HCT116 (cell line): ENCODE results near the gene NBPF8.
"Not testable (repeated sequence)": the region's sequence is repeated elsewhere in the genome, so short reads cannot be mapped to it uniquely, and the experiment has no call there.

Source experiments
- CEBPB ChIP-seq: IDR thresholded peaks from 2 replicates; pipeline ENCODE4 v1.6.1; 2012; ENCODE audit warnings: low read depth
- EZH2 ChIP-seq: fragments of 200-600 bp; sonication (generic); IDR thresholded peaks from 2 replicates; pipeline ENCODE4 v1.6.1; 2017; ENCODE audit warnings: antibody characterized with exemption, mixed run types
- FOSL1 ChIP-seq: IDR thresholded peaks from 2 replicates; pipeline ENCODE4 v1.6.1; 2012; ENCODE audit warnings: low read depth
- POLR2AphosphoS5 ChIP-seq: IDR thresholded peaks from 2 replicates; pipeline ENCODE4 v1.6.1; 2011; ENCODE audit warnings: mild to moderate bottlenecking, low read depth, low read length, moderate library complexity
- RAD21 ChIP-seq: IDR thresholded peaks from 2 replicates; pipeline ENCODE4 v1.6.1; 2012; ENCODE audit warnings: low read depth, mild to moderate bottlenecking
- SIN3A ChIP-seq: IDR thresholded peaks from 2 replicates; pipeline ENCODE4 v1.6.1; 2012; ENCODE audit warnings: low read depth
- SP1 ChIP-seq: IDR thresholded peaks from 2 replicates; pipeline ENCODE4 v1.6.1; 2012; ENCODE audit warnings: low read depth
- YY1 ChIP-seq: IDR thresholded peaks from 2 replicates; pipeline ENCODE4 v1.6.1; 2011; ENCODE audit warnings: low read length, low read depth, moderate library complexity, mild to moderate bottlenecking; ENCODE audit not compliant: insufficient replicate concordance; ENCODE audit errors: extremely low read depth
- ZFX ChIP-seq: fragments of 450-650 bp; IDR thresholded peaks from 2 replicates; pipeline ENCODE4 v1.6.1; 2017
- ZNF274 ChIP-seq: fragments of 200-500 bp; sonication (Bioruptor generic); IDR thresholded peaks from 2 replicates; pipeline ENCODE4 v1.6.1; 2014; ENCODE audit warnings: mild to moderate bottlenecking, low read depth, low read length, inconsistent platforms
- TF ChIP-seq, protein P1 (sequence below), 3 experiments: fragments of 200-600 bp in 1 of 3; sonication (generic) in 1 of 3; IDR thresholded peaks in 2 of 3; conservative IDR thresholded peaks in 1 of 3; 2 replicates each; pipeline ENCODE4 v1.5.1; 2012 to 2017; ENCODE audit warnings: low read depth in 2 of 3, low read length in 2 of 3, antibody characterized with exemption in 1 of 3, borderline replicate concordance in 1 of 3, control low read depth in 1 of 3, mild to moderate bottlenecking in 1 of 3, mixed read lengths in 1 of 3, mixed run types in 1 of 3, moderate library complexity in 1 of 3; ENCODE audit not compliant: insufficient read depth in 1 of 3
- TF ChIP-seq, protein P2 (sequence below): IDR thresholded peaks from 2 replicates; pipeline ENCODE4 v1.6.1; 2012; ENCODE audit warnings: low read depth

DNA sequence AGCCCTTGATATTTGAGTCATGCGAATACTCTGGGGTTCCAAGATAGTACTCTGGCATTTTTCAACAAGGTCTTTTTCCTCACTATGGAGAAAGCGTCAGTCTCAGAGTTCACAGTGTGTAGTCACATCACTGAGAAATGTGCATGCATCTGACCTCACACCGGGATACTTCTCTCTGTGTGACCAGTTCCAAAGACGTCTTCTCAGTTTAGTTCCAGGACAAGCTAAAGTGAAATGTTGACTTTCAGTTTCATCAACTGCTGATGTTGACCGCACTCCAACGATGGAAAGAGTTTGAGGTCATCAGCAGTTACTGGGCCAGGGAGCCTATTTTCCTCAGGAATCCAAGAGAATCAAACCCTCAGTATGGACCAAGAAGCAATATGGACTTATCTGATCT lies 47.1 kb upstream of the NBPF8 start:
- TF ChIP-seq, protein P1, sequence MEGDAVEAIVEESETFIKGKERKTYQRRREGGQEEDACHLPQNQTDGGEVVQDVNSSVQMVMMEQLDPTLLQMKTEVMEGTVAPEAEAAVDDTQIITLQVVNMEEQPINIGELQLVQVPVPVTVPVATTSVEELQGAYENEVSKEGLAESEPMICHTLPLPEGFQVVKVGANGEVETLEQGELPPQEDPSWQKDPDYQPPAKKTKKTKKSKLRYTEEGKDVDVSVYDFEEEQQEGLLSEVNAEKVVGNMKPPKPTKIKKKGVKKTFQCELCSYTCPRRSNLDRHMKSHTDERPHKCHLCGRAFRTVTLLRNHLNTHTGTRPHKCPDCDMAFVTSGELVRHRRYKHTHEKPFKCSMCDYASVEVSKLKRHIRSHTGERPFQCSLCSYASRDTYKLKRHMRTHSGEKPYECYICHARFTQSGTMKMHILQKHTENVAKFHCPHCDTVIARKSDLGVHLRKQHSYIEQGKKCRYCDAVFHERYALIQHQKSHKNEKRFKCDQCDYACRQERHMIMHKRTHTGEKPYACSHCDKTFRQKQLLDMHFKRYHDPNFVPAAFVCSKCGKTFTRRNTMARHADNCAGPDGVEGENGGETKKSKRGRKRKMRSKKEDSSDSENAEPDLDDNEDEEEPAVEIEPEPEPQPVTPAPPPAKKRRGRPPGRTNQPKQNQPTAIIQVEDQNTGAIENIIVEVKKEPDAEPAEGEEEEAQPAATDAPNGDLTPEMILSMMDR (IDR thresholded peaks at IDR 0.05 in 2 of 3, conservative IDR thresholded peaks at IDR 0.05 in 1 of 3; ENCODE audit: borderline replicate concordance in 1 of 3, insufficient read depth in 1 of 3, low read depth in 2 of 3, low read length in 2 of 3), result not testable (repeated sequence)
- not testable (repeated sequence) for TF ChIP-seq POLR2AphosphoS5, SP1, YY1, ZNF274, SIN3A, EZH2, RAD21, ZFX, FOSL1, CEBPB
- TF ChIP-seq, protein P2, sequence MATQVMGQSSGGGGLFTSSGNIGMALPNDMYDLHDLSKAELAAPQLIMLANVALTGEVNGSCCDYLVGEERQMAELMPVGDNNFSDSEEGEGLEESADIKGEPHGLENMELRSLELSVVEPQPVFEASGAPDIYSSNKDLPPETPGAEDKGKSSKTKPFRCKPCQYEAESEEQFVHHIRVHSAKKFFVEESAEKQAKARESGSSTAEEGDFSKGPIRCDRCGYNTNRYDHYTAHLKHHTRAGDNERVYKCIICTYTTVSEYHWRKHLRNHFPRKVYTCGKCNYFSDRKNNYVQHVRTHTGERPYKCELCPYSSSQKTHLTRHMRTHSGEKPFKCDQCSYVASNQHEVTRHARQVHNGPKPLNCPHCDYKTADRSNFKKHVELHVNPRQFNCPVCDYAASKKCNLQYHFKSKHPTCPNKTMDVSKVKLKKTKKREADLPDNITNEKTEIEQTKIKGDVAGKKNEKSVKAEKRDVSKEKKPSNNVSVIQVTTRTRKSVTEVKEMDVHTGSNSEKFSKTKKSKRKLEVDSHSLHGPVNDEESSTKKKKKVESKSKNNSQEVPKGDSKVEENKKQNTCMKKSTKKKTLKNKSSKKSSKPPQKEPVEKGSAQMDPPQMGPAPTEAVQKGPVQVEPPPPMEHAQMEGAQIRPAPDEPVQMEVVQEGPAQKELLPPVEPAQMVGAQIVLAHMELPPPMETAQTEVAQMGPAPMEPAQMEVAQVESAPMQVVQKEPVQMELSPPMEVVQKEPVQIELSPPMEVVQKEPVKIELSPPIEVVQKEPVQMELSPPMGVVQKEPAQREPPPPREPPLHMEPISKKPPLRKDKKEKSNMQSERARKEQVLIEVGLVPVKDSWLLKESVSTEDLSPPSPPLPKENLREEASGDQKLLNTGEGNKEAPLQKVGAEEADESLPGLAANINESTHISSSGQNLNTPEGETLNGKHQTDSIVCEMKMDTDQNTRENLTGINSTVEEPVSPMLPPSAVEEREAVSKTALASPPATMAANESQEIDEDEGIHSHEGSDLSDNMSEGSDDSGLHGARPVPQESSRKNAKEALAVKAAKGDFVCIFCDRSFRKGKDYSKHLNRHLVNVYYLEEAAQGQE, result not testable (repeated sequence)
